Endothelial cell of umbilical vein (primary cell): ENCODE results near the gene PTPMT1. TPM values are rescaled to one million over a fixed set of nuclear protein-coding genes. Genes with fewer than 3 reads are reported as not detected.

Experiments
- Bru-seq: library from RNA; stranded (reverse); fragments of 400-500 nt; gene quantifications from one replicate; lab custom pipeline; 2021; lab: Mats Ljungman, UMichigan
- BruChase-seq, 2 experiments: library from RNA; stranded (reverse); fragments of 400-500 nt; gene quantifications; one replicate each; lab custom pipeline; 2021; lab: Mats Ljungman, UMichigan
- BruUV-seq: library from RNA; stranded (reverse); fragments of 400-500 nt; replicated peaks from 2 replicates; lab custom pipeline; 2021; lab: Mats Ljungman, UMichigan
- CTCF ChIA-PET: fragments of 300-600, 350-600 bp; sonication (Branson Sonifier 250); formaldehyde crosslinking; loops from one replicate; lab custom pipeline; 2021; ENCODE audit warnings: antibody characterized with exemption, inconsistent platforms; lab: Charles Lee
- POLR2A ChIA-PET: fragments of 300-600, 350-600 bp; sonication (Branson Sonifier 250); formaldehyde crosslinking; loops from one replicate; lab custom pipeline; 2021; ENCODE audit warnings: antibody characterized with exemption, inconsistent platforms; lab: Charles Lee
- DNase-seq: peaks from one replicate; pipeline ENCODE4 v3.0.0-alpha.2; 2011; ENCODE audit warnings: low read depth, low spot score
- FAIRE-seq: peaks from 2 replicates; lab custom pipeline; 2011; peaks lifted over from hg19 to GRCh38; lab: Jason Lieb, UNC
- H2AFZ ChIP-seq: 2 replicates; pipeline ENCODE4 v1.6.0; 2012; ENCODE audit warnings: low read depth, low read length, control low read depth, inconsistent platforms
- H3K27ac ChIP-seq: 2 replicates; pipeline ENCODE4 v1.5.1; 2011; ENCODE audit warnings: low read depth, mild to moderate bottlenecking, control low read depth, low read length, moderate library complexity; ENCODE audit not compliant: insufficient read depth
- H3K27me3 ChIP-seq, 2 experiments: 2 replicates each; pipeline versions ENCODE4 v1.6.0 to v1.6.1; 2011; ENCODE audit warnings: low read length in 2 of 2, mixed read lengths in 1 of 2; ENCODE audit not compliant: control insufficient read depth in 2 of 2, insufficient read depth in 2 of 2
- H3K36me3 ChIP-seq, 2 experiments: 2 replicates in 1 of 2; 3 replicates in 1 of 2; pipeline ENCODE4 v1.5.1; 2011; ENCODE audit warnings: low read length in 2 of 2, mild to moderate bottlenecking in 1 of 2, moderate library complexity in 1 of 2; ENCODE audit not compliant: control insufficient read depth in 2 of 2, insufficient read depth in 2 of 2; ENCODE audit errors: extremely low read depth in 1 of 2
- H3K4me1 ChIP-seq: 3 replicates; pipeline ENCODE4 v1.5.1; 2011; ENCODE audit warnings: mild to moderate bottlenecking, low read length; ENCODE audit not compliant: control insufficient read depth, insufficient read depth; ENCODE audit errors: extremely low read depth
- H3K4me2 ChIP-seq: 2 replicates; pipeline ENCODE4 v1.6.1; 2011; ENCODE audit warnings: low read length, control low read depth, mixed read lengths; ENCODE audit not compliant: insufficient read depth
- H3K4me3 ChIP-seq, 3 experiments: fragments of 200-600 bp in 1 of 3; sonication (generic), shearing (Covaris generic) in 1 of 3; replicated peaks in 1 of 3; 2 replicates each; pipeline ENCODE4 v1.5.1; 2011 to 2016; ENCODE audit warnings: control low read depth in 3 of 3, low read length in 3 of 3, mild to moderate bottlenecking in 2 of 3, inconsistent platforms in 1 of 3, low read depth in 1 of 3, moderate library complexity in 1 of 3; ENCODE audit not compliant: insufficient read depth in 1 of 3
- H3K79me2 ChIP-seq: 2 replicates; pipeline ENCODE4 v1.6.0; 2012; ENCODE audit warnings: low read length, inconsistent platforms; ENCODE audit not compliant: control insufficient read depth, insufficient read depth
- H3K9ac ChIP-seq: replicated peaks from 2 replicates; pipeline ENCODE3; 2011; ENCODE audit warnings: low read length, control low read depth; ENCODE audit not compliant: insufficient read depth; ENCODE audit errors: extremely low read depth
- H3K9me1 ChIP-seq: replicated peaks from 3 replicates; pipeline ENCODE4 v1.6.0; 2011; ENCODE audit warnings: mild to moderate bottlenecking, low read length; ENCODE audit not compliant: control insufficient read depth, insufficient read depth; ENCODE audit errors: extremely low read depth
- H3K9me3 ChIP-seq: replicated peaks from 2 replicates; pipeline ENCODE4 v1.5.1; 2012; ENCODE audit warnings: low read length, inconsistent platforms; ENCODE audit not compliant: control insufficient read depth, insufficient read depth
- H4K20me1 ChIP-seq: replicated peaks from 2 replicates; pipeline ENCODE3; 2011; ENCODE audit warnings: mild to moderate bottlenecking, low read length; ENCODE audit not compliant: control insufficient read depth, insufficient read depth; ENCODE audit errors: extremely low read depth
- EZH2 ChIP-seq: IDR thresholded peaks from 2 replicates; pipeline ENCODE4 v1.6.1; 2012; ENCODE audit warnings: borderline replicate concordance, low read depth, mild to moderate bottlenecking, moderate library complexity, low read length, inconsistent platforms; ENCODE audit not compliant: severe bottlenecking
- FOS ChIP-seq: IDR thresholded peaks from 2 replicates; pipeline ENCODE4 v1.6.1; 2011; ENCODE audit warnings: mild to moderate bottlenecking, low read length, moderate library complexity, borderline replicate concordance; ENCODE audit not compliant: insufficient read depth
- GATA2 ChIP-seq: IDR thresholded peaks from 2 replicates; pipeline ENCODE4 v1.7.0; 2011; ENCODE audit warnings: low read depth, mild to moderate bottlenecking, moderate library complexity, mixed read lengths, low read length; ENCODE audit not compliant: insufficient read length, insufficient read depth
- JUN ChIP-seq: IDR thresholded peaks from 2 replicates; pipeline ENCODE4 v1.6.1; 2011; ENCODE audit warnings: borderline replicate concordance, low read depth; ENCODE audit not compliant: insufficient read length, insufficient read depth
- POLR2A ChIP-seq: IDR thresholded peaks from 2 replicates; pipeline ENCODE4 v1.6.1; 2012; ENCODE audit warnings: low read depth, mild to moderate bottlenecking, control low read depth, low read length
- POLR2AphosphoS5 ChIP-seq: IDR thresholded peaks from 2 replicates; pipeline ENCODE4 v1.6.1; 2012; ENCODE audit warnings: low read depth, mild to moderate bottlenecking, control low read depth, low read length, moderate library complexity; ENCODE audit not compliant: insufficient read depth
- dilution Hi-C: fragments of 300-500 bp; cut with MboI; formaldehyde crosslinking; loops from one replicate; pipeline ENCODE4 v1.15.0; 2019; ENCODE audit warnings: low sequenced_read_pairs; ENCODE audit not compliant: extremely low pct_ligation_motif_present
- intact Hi-C: fragments of 100-400 bp; cut with micrococcal nuclease; formaldehyde crosslinking; loops from one replicate; pipeline ENCODE4 v1.10.0; 2022
- long read RNA-seq: library from polyadenylated mRNA; stranded (forward); transcript quantifications from one replicate; pipeline ENCODE4 v2.0.0, GENCODE V29; 2021
- polyA minus RNA-seq, 3 experiments: library from RNA; depleted of rRNA, polyadenylated mRNA; stranded (reverse); fragments of >200 nt; gene quantifications; 1 replicate in 1 of 3; 2 replicates in 2 of 3; pipeline ENCODE4 v1.2.3, GENCODE V29; 2011
- polyA plus RNA-seq, 4 experiments: library from polyadenylated mRNA; depleted of rRNA in 3 of 4; stranded (reverse) in 3 of 4; unstranded in 1 of 4; fragments of >200 nt; gene quantifications; 2 replicates each; pipeline versions ENCODE4 v1.2.1 to v1.2.3, GENCODE V29; 2011 to 2012; ENCODE audit warnings: missing spikeins in 1 of 4
- total RNA-seq: library from RNA; stranded (reverse); gene quantifications from 2 replicates; pipeline ENCODE4 v1.2.3, GENCODE V29; 2021
- TF ChIP-seq, protein P1 (sequence below): IDR thresholded peaks from 2 replicates; pipeline ENCODE4 v1.6.1; 2011; ENCODE audit not compliant: insufficient read depth, insufficient read length
- TF ChIP-seq, protein P2 (sequence below), 2 donors: IDR thresholded peaks; 1 replicate in 1 of 2; 2 replicates in 1 of 2; pipeline ENCODE4 v1.5.1; 2011; ENCODE audit warnings: low read length in 2 of 2, mild to moderate bottlenecking in 2 of 2, moderate library complexity in 2 of 2, control low read depth in 1 of 2, inconsistent platforms in 1 of 2, low read depth in 1 of 2; ENCODE audit not compliant: insufficient read depth in 1 of 2; ENCODE audit errors: extremely low read depth in 1 of 2

PTPMT1 gene, protein sequence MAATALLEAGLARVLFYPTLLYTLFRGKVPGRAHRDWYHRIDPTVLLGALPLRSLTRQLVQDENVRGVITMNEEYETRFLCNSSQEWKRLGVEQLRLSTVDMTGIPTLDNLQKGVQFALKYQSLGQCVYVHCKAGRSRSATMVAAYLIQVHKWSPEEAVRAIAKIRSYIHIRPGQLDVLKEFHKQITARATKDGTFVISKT
- total RNA-seq (44.6 and 46.6 TPM in 2 replicates), polyA plus RNA-seq (83.1 and 96.9 TPM in 2 replicates), polyA minus RNA-seq (33.3 and 35.8 TPM in 2 replicates), Bru-seq, nascent RNA (percentile 72 among the genes with signal in this experiment), BruChase-seq, experiment 1, labeled RNA remaining after a 6-hour chase (percentile 74 among the genes with signal in this experiment), BruChase-seq, experiment 2, labeled RNA remaining after a 2-hour chase (percentile 75 among the genes with signal in this experiment)
- polyA plus RNA-seq (2011; cell fraction: cytosol; rRNA removed), result 70.8 and 74.0 TPM in 2 replicates
- 28.3 and 30.6 TPM in 2 replicates for polyA plus RNA-seq (2011; cell fraction: nucleus; rRNA removed)
- polyA plus RNA-seq (2012), result 70.0 and 70.7 TPM in 2 replicates
- polyA minus RNA-seq (2011; cell fraction: cytosol; rRNA and poly(A)+ RNA removed), result 57.6 TPM
- 14.7 and 16.0 TPM in 2 replicates for polyA minus RNA-seq (2011; cell fraction: nucleus; rRNA and poly(A)+ RNA removed)
- long read RNA-seq, transcript PTPMT1-201 (3 exons, 928 nt), result minor isoform, 32 of 179 reads
- long read RNA-seq, transcript PTPMT1-202 (4 exons, 768 nt), result major isoform, 88 of 179 reads
- long read RNA-seq, transcript PTPMT1-203 (2 exons, 1,014 nt), result minor isoform, 27 of 179 reads
- long read RNA-seq, transcript PTPMT1-205 (3 exons, 1,611 nt), result minor isoform, 24 of 179 reads
- long read RNA-seq, partial matches to known transcripts, result 2 of 179 reads
- long read RNA-seq, other reads (novel, unspliced or antisense), result 6 of 179 reads

DNA sequence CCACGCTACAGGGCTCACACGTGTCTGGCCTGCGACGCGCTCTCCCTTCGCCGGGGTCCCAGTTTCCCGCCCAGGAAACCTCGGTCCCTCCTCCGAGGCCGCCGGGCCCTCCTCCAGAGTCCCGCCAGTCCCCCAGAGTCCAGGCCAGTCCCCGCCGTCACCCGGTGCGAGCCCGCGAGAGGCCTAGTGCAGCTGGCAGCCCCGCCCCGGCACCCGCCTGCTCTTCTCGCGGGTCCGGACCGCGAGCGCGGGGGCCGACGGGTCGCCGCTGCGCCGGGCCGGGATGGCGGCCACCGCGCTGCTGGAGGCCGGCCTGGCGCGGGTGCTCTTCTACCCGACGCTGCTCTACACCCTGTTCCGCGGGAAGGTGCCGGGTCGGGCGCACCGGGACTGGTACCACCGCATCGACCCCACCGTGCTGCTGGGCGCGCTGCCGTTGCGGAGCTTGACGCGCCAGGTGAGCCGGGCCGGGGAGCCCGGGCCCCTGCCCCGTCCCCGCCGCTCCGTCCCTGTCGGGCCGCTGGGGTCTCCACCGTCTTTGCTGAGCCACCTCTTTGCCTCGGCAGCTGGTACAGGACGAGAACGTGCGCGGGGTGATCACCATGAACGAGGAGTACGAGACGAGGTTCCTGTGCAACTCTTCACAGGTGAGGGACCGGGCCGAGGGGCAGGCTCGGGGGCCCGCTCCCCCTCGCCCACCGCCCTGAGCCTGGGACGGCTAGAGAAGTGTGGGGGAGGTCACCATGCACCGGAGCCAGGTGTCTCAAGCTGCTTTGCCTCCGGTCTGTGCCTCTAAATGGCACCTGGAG is at the start of gene PTPMT1:
Gene PTPMT1, plus strand, starts transcription at position 260 of the 809 bp plus-strand sequence. Its CDS starts 24 bp downstream, at position 284.
- dilution Hi-C loops (no loop called here), intact Hi-C loops (no loop called here)
- CTCF ChIA-PET, result interaction anchor here (1.0 to 1.8 kb wide), 5 partner anchors 9 to 14 kb away, joined by 3 to 7 read pairs (median 4); partner anchors contain the start of genes CELF1 and KBTBD4
- no TSS peak for BruUV-seq
- Histone ChIP-seq H3K79me2 (peaks cover 31% of the 10 kb centered on the region), H3K4me1 (peaks cover 9% of the 10 kb centered on the region), H3K27me3 (no peaks in the 10 kb centered on the region), H3K9me3 (no peaks in the 10 kb centered on the region), H2AFZ (peak within 1 kb of the TSS; percentile 45), H4K20me1 (no peaks in the 10 kb centered on the region), H3K4me3 (peak within 1 kb of the TSS; percentile 38 to 87 (median 69)), H3K4me2 (peak within 1 kb of the TSS; percentile 26), H3K9me1 (no peaks in the 10 kb centered on the region), H3K36me3 (peaks cover 0 to 2% of the 10 kb centered on the region in 2 experiments), H3K9ac (peak within 1 kb of the TSS; percentile 71), H3K27ac (peak within 1 kb of the TSS; percentile 56)
- TF ChIP-seq POLR2A, result peak; percentile 85
- no peak for TF ChIP-seq GATA2
- peak; percentile 94 for TF ChIP-seq POLR2AphosphoS5
- TF ChIP-seq JUN, result no peak
- TF ChIP-seq, protein P1, sequence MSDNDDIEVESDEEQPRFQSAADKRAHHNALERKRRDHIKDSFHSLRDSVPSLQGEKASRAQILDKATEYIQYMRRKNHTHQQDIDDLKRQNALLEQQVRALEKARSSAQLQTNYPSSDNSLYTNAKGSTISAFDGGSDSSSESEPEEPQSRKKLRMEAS, result peak; percentile 41
- no peak for TF ChIP-seq FOS
- TF ChIP-seq, protein P2, sequence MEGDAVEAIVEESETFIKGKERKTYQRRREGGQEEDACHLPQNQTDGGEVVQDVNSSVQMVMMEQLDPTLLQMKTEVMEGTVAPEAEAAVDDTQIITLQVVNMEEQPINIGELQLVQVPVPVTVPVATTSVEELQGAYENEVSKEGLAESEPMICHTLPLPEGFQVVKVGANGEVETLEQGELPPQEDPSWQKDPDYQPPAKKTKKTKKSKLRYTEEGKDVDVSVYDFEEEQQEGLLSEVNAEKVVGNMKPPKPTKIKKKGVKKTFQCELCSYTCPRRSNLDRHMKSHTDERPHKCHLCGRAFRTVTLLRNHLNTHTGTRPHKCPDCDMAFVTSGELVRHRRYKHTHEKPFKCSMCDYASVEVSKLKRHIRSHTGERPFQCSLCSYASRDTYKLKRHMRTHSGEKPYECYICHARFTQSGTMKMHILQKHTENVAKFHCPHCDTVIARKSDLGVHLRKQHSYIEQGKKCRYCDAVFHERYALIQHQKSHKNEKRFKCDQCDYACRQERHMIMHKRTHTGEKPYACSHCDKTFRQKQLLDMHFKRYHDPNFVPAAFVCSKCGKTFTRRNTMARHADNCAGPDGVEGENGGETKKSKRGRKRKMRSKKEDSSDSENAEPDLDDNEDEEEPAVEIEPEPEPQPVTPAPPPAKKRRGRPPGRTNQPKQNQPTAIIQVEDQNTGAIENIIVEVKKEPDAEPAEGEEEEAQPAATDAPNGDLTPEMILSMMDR (IDR thresholded peaks at IDR 0.05; ENCODE audit: extremely low read depth in 1 of 2, insufficient read depth in 1 of 2, low read depth in 1 of 2, low read length in 2 of 2), result no peak
- TF ChIP-seq EZH2, result no peak
- POLR2A ChIA-PET, result interaction anchor here (0.6 to 0.7 kb wide), 3 partner anchors 11 to 231 kb away, joined by 3 to 16 read pairs (median 7); no protein-coding TSS in a partner anchor
- FAIRE-seq (no peak), DNase-seq (peak; percentile 63)
